ENCODE measurements around the gene COL27A1.
"Not testable (repeated sequence)": the region's sequence is repeated elsewhere in the genome, so short reads cannot be mapped to it uniquely, and the experiment has no call there.

COL27A1 gene

GRCh38 chr9:114185570-114186490, 30.5 kb downstream of the COL27A1 start:
- DNase-seq (ENCODE audit: low read depth) = no peak

GRCh38 chr9:114186605-114187289, 31.4 kb downstream of the COL27A1 start:
- no peak for DNase-seq (ENCODE audit: low read depth)

GRCh38 chr9:114187827-114188226, 32.5 kb downstream of the COL27A1 start:
- DNase-seq (ENCODE audit: low read depth) = no peak

- DNase-seq (ENCODE audit: low read depth) = no peak
These were observed 34.7 kb downstream of the COL27A1 start for GRCh38 chr9:114189823-114190562.

- no peak for DNase-seq (ENCODE audit: low read depth)
These were observed 35.2 kb downstream of the COL27A1 start for GRCh38 chr9:114190563-114190905.

GRCh38 chr9:114191402-114191801, 36.1 kb downstream of the COL27A1 start:
- not testable (repeated sequence) for DNase-seq (ENCODE audit: low read depth)

GRCh38 chr9:114192539-114192938, 37.2 kb downstream of the COL27A1 start:
- no peak for DNase-seq (ENCODE audit: low read depth)

GRCh38 chr9:114193090-114193489, 37.8 kb downstream of the COL27A1 start:
- no peak for DNase-seq (ENCODE audit: low read depth)

- DNase-seq (ENCODE audit: low read depth) = no peak
These were observed 40.8 kb downstream of the COL27A1 start for GRCh38 chr9:114196117-114196516.

GRCh38 chr9:114196979-114197622, 41.8 kb downstream of the COL27A1 start:
- DNase-seq (ENCODE audit: low read depth) = no peak

- DNase-seq (ENCODE audit: low read depth) = no peak
These were observed 43.1 kb downstream of the COL27A1 start for GRCh38 chr9:114198249-114199040.

- DNase-seq (ENCODE audit: low read depth) = no peak
These were observed 45.5 kb downstream of the COL27A1 start for GRCh38 chr9:114200721-114201300.

- DNase-seq (ENCODE audit: low read depth) = no peak
These were observed 47.1 kb downstream of the COL27A1 start for GRCh38 chr9:114202396-114202795.

- DNase-seq (ENCODE audit: low read depth) = no peak
These were observed 47.5 kb downstream of the COL27A1 start for GRCh38 chr9:114202849-114203248.

GRCh38 chr9:114203410-114204140, 48.2 kb downstream of the COL27A1 start:
- no peak for DNase-seq (ENCODE audit: low read depth)

- no peak for DNase-seq (ENCODE audit: low read depth)
These were observed 48.9 kb downstream of the COL27A1 start for GRCh38 chr9:114204265-114204664.

GRCh38 chr9:114205171-114206015, 50.1 kb downstream of the COL27A1 start:
- no peak for DNase-seq (ENCODE audit: low read depth)

- no peak for DNase-seq (ENCODE audit: low read depth)
These were observed 51.0 kb downstream of the COL27A1 start for GRCh38 chr9:114206221-114206789.

All from stimulated activated CD4-positive, alpha-beta T cell treated with anti-CD3 and anti-CD28 coated beads, Interleukin-2, amount 100 ng/mL, for 4 hours (primary cell).